GM12874 (cell line): ENCODE results near the gene TRIM50.

Source experiments
- TF ChIP-seq, protein P1 (sequence below): IDR thresholded peaks from 2 replicates; pipeline ENCODE4 v1.5.1; 2011; ENCODE audit warnings: low read depth, mild to moderate bottlenecking, control low read depth, low read length, moderate library complexity; ENCODE audit not compliant: insufficient read depth

The TRIM50 gene

DNA sequence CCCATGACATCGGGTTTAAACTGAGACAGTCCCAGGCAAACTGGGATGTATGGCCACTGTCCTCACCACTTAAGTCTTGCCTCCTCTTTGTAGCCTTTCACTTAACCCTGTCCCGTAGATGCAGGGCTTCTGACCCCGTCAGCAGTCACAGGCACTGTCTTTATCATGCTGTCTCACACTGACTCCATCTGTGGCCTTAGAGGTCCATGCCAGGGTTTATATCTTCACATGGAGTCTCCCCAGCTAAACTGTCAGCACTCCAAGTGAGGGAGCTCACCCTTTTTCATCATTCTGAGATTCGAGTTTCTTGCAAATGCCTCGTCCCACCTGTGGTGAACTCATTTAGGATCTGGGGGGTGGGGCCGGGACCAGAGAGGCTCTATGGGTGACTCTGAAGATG lies 2.9 kb upstream of the TRIM50 start:
- TF ChIP-seq, protein P1, sequence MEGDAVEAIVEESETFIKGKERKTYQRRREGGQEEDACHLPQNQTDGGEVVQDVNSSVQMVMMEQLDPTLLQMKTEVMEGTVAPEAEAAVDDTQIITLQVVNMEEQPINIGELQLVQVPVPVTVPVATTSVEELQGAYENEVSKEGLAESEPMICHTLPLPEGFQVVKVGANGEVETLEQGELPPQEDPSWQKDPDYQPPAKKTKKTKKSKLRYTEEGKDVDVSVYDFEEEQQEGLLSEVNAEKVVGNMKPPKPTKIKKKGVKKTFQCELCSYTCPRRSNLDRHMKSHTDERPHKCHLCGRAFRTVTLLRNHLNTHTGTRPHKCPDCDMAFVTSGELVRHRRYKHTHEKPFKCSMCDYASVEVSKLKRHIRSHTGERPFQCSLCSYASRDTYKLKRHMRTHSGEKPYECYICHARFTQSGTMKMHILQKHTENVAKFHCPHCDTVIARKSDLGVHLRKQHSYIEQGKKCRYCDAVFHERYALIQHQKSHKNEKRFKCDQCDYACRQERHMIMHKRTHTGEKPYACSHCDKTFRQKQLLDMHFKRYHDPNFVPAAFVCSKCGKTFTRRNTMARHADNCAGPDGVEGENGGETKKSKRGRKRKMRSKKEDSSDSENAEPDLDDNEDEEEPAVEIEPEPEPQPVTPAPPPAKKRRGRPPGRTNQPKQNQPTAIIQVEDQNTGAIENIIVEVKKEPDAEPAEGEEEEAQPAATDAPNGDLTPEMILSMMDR: no peak

DNA sequence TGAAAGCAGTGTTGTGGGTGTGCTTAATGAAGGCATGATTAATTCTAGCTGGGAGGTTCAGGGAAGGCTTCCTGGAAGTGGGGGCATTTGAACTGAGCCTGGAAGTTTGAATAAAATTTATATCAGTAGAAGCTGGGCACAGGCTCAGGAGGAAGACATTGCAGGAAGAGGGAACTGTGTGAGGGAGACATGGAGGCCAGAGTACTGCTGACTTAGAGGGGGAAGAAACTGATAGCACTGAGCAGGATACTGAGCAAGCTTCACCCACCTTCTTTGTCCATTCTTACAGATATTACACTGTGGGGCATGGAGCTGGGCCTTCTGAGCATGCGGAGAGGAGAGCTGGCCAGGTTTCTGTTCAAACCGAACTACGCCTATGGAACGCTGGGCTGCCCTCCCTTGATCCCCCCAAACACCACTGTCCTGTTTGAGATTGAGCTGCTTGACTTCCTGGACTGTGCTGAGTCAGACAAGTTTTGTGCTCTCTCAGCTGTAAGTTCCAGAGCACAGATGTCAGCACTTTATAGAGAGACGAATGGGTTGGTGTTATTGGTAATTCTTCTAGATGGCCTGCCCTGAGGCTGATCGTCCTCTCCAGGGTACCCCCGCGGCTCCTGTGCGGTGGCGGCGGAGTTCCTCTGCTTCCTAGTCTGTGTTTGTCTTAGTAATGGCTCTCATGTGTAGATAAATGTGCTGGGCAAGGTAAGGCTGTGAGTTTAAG lies 2.1 kb upstream of the TRIM50 start:
- TF ChIP-seq, protein P1: no peak

DNA sequence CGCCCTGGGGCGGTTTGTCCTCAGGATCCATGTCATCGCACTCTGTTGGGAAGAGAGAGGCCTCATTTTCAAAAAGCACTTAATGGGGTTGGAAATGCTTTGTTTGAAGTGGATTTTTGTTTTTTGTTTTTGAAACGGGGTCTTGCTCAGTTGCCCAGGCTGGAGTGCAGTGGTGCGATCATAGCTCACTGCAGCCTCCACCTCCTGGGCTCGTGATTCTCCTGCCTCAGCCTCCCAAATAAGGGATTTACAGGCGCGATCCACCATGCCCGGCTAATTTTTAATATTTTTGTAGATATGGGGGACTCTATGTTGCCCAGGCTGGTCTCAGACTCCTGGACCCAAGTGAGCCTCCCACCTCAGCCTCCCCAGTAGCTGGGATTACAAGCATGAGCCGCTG lies 814 bp upstream of the TRIM50 start:
- TF ChIP-seq, protein P1: no peak

DNA sequence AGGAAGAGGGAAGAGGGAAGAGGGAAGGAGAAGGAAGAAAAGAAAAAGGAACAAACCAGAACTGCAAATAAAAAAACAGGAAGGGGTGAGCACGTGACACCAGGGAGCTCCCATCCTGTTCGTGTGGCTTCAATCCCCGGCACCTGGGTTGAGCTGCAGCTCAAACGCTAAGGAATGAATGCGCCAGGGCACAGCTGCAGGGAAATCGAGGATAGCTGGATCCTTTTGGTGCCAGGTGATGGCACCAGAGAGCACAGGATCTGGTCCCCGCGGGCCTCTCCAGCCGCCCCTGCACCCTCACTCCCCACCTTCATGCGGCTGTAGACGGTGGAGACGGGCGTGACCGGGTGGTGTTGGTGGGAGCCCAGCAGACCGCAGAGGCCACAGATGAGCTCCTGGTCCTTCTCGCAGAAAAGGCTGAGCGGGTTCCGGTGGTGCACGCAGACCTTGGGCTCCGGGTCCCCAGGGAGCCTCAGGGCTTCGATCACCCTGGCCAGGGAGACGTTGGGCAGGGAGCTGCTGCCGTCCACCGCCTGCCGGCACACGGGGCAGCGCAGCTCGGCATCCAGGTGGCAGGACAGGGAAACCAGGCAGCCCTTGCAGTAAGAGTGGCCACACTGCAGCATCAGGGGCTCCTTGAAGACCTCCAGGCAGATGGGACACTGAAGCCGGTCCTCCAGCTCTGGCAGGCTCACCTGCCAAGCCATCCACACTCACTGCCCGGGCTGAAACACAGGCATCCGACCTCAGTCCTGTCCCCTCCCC lies 3.6 kb downstream of the TRIM50 start:
- TF ChIP-seq, protein P1: peak; percentile 74

DNA sequence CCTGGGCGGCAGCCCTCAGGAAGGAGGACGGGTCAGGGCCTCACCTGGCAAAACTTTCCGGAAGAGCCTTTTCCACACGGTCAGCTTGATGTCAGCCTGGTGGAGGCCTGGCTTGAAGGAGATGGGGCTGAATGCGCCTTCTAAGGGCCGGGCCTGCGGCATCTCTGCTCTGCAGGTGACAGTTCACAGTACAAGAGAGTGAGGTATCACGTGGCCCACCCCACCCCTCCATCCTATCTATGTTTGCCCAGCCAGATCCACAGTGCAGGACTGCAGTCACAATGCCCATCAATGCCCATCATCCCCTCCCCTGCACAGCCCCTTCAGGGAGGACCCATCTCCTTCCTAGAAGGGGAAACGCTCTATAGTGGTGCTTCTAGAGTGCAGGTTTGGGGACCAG lies 11.4 kb downstream of the TRIM50 start:
- TF ChIP-seq, protein P1: no peak

DNA sequence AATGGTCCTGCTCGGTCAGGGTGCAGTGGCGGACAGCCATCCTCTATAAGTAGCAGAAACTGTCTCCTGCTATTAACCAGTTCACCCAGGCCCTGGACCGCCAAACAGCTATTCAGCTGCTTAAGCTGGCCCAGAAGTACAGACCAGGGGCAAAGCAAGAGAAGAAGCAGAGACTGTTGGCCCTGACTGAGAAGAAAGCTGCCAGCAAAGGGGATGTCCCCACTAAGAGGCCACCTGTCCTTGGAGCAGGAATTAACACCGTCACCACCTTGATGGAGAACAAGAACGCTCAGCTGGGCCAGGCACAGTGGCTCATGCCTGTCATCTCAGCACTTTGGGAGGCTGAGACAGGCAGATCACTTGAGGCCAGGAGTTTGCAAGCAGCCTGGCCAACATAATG lies 13.6 kb downstream of the TRIM50 start:
- TF ChIP-seq, protein P1: no peak

DNA sequence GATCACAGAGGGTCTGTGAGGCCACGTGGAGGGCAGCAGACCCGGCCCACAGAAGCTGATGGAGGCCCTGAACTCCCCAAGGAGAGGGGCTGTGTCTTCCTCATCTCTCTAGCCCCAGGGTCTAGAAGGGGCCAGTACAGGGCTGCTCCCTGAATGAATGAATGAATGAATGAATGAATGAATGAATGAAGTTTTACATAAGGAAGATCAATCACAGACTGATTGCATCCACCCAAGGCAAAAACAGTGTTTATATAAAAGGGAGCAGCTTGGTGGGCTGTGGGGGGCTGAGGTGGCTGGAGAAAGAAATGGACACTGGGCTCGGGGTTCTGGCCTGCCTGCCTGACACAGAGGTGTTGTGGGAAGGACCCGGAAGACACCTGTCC lies 14.4 kb downstream of the TRIM50 start:
- TF ChIP-seq, protein P1: no peak
